ENCODE data around the gene SORCS2. TPM values are rescaled to one million over a fixed set of nuclear protein-coding genes. Genes with fewer than 3 reads are reported as not detected.

The SORCS2 gene
- total RNA-seq, 2 experiments from 2014 or later = 0.07 to 0.15 TPM

DNA sequence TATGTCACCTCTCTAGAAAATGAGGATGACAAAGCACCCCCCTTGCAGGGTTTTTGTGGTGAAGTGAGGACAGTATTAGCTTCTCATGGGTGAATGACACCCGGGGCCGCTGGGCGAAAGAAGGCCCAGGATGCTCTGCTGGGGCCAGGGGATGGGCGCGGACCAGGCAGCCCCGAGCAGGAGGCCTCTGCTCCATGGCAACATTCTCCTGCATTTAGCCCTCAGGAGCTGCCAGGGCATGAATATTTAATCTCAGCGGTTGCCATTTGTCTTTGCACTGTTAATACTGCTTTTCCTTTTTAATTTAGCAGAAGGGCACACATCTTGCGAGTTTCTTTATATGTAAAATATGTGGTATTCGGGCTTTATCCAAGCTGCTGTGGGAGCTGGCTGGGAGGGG, 272.7 kb downstream of the SORCS2 start:
- H3K27ac Mint-ChIP-seq = no peak overlapping the region
- no peaks in the 10 kb centered on the region for H3K36me3 Mint-ChIP-seq (ENCODE audit: low read depth)
- no peak overlapping the region for H3K4me3 Mint-ChIP-seq
- H3K27me3 Mint-ChIP-seq (ENCODE audit: low read depth) = peaks cover 4% of the 10 kb centered on the region
- CTCF ChIA-PET = no interaction called here
- no peak for DNase-seq
- H3K4me1 Mint-ChIP-seq (ENCODE audit: low read depth) = no peaks in the 10 kb centered on the region
- intact Hi-C loops (cut with micrococcal nuclease) = no loop called here
- peaks cover 2% of the 10 kb centered on the region for H3K9me3 Mint-ChIP-seq

DNA sequence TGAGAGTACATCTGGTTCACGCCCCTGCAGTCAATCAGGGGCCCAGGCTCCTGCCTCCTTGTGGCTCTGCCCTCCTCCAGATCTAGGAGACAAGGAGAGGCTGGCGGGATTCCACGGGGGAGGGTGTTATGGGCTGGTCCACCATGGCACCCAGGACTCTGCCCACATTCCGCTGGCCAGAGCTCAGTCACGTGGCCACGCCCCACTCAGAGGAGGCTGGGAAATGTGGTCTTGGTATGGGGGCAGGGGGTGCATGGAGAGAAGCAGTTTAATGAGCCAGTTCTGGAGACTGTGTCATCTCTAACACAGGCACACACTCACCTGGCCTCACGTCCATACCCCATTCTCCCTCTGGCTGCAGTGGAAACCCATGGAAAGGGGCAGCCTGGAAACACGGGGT, 273.9 kb downstream of the SORCS2 start:
- H3K4me3 Mint-ChIP-seq = no peak overlapping the region
- no peak for DNase-seq
- peaks cover 2% of the 10 kb centered on the region for H3K9me3 Mint-ChIP-seq
- no peaks in the 10 kb centered on the region for H3K36me3 Mint-ChIP-seq (ENCODE audit: low read depth)
- intact Hi-C loops (cut with micrococcal nuclease) = no loop called here
- H3K27ac Mint-ChIP-seq = no peak overlapping the region
- H3K27me3 Mint-ChIP-seq (ENCODE audit: low read depth) = peaks cover 1% of the 10 kb centered on the region
- H3K4me1 Mint-ChIP-seq (ENCODE audit: low read depth) = no peaks in the 10 kb centered on the region
- CTCF ChIA-PET = no interaction called here

DNA sequence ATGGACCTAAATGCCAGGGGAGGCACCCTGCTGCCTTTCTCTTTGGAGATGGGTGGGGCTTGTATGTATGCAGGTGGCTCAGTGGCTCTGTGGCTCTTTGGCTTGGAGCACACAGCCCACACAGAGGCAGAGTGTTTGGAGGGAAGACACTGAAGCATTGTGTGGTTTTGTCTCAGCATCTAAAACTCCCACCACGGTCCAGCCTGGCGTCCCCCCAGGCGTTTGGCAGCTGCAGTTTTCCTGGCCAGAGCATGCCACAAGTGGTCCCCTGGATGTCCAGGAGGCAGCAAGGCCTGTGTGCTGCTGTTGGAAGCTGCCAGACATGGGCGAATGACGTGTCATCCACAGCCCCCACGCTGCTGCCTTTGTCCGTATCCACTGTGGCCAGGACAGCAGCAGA, 274.6 kb downstream of the SORCS2 start:
- no peaks in the 10 kb centered on the region for H3K36me3 Mint-ChIP-seq (ENCODE audit: low read depth)
- peaks cover 2% of the 10 kb centered on the region for H3K9me3 Mint-ChIP-seq
- H3K4me3 Mint-ChIP-seq = no peak overlapping the region
- H3K27ac Mint-ChIP-seq = no peak overlapping the region
- H3K4me1 Mint-ChIP-seq (ENCODE audit: low read depth) = no peaks in the 10 kb centered on the region
- H3K27me3 Mint-ChIP-seq (ENCODE audit: low read depth) = peaks cover under 1% of the 10 kb centered on the region
- CTCF ChIA-PET = no interaction called here
- no peak for DNase-seq
- intact Hi-C loops (cut with micrococcal nuclease) = no loop called here

DNA sequence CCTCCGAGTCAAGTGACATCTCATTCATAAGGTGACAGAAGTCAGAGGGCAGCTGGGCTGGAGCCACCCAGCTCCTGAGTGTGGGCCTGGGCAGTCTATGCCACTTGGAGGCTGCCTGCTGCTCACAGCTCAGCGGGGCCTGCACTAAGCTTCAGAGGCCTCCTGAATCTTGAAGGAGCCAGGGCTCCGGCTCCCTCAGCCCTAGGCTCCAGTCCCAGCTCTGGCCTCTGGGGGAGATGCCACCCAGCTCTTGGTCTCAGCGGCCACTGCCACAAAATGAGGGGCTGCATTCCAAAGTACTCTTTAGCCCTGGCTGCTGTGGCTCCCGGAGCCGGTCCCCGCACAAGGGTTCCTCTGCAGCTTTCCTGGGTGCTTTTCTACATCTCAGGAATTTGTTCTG, 275.1 kb downstream of the SORCS2 start:
- Mint-ChIP-seq H3K4me3 (no peak overlapping the region), H3K9me3 (peaks cover 2% of the 10 kb centered on the region), H3K27me3 (ENCODE audit: low read depth) (peaks cover 6% of the 10 kb centered on the region), H3K27ac (no peak overlapping the region), H3K4me1 (ENCODE audit: low read depth) (no peaks in the 10 kb centered on the region), H3K36me3 (ENCODE audit: low read depth) (no peaks in the 10 kb centered on the region)
- intact Hi-C loops (cut with micrococcal nuclease) = no loop called here
- DNase-seq = no peak
- CTCF ChIA-PET = interaction anchor here (0.8 kb wide), 1 partner anchor 10 kb away, joined by 3 read pairs; no protein-coding TSS in a partner anchor

DNA sequence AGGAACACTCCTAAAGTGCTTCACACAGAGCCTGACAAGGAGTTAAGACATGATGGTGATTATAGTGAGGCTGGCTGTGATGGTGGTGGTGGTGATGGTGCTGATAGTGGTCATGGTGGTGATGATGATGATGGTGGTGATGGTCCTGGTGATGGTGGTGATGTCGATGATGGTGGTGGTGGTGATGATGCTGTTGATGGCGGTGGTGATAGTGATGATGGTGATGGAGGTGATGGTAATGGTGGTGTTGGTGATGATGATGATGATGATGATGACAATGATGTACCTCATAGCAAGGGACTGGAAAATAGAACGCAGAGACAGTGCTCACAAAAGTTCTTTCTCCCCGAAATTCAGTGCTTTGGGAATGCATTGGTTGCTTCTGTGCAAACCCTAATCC, 276.7 kb downstream of the SORCS2 start:
- H3K4me3 Mint-ChIP-seq = no peak overlapping the region
- no peaks in the 10 kb centered on the region for H3K4me1 Mint-ChIP-seq (ENCODE audit: low read depth)
- intact Hi-C loops (cut with micrococcal nuclease) = no loop called here
- H3K36me3 Mint-ChIP-seq (ENCODE audit: low read depth) = no peaks in the 10 kb centered on the region
- CTCF ChIA-PET = no interaction called here
- no peak for DNase-seq
- H3K27me3 Mint-ChIP-seq (ENCODE audit: low read depth) = peaks cover 6% of the 10 kb centered on the region
- H3K9me3 Mint-ChIP-seq = peaks cover 2% of the 10 kb centered on the region
- no peak overlapping the region for H3K27ac Mint-ChIP-seq

DNA sequence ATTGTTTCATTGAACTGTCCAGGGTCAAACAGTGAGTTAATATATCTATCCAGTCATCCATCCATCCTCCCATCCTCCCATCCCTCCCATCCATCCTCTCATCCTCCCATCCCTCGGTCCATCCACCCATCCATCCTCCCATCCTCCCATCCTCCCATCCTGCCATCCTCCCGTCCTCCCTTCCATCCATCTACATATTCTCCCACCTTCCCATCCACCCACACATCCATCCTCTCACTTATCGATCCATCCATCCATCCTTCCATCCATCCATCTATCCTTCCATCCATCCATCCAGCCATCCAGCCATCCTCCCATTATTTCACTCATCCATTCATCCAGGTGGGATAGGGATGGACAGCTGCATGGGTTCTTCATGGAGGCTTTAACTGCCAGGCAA, 277.8 kb downstream of the SORCS2 start:
- intact Hi-C loops (cut with micrococcal nuclease) = no loop called here
- CTCF ChIA-PET = no interaction called here
- DNase-seq = no peak
- Mint-ChIP-seq H3K4me3 (no peak overlapping the region), H3K36me3 (ENCODE audit: low read depth) (no peaks in the 10 kb centered on the region), H3K27ac (no peak overlapping the region), H3K27me3 (ENCODE audit: low read depth) (peaks cover 6% of the 10 kb centered on the region), H3K9me3 (peaks cover 2% of the 10 kb centered on the region), H3K4me1 (ENCODE audit: low read depth) (no peaks in the 10 kb centered on the region)

DNA sequence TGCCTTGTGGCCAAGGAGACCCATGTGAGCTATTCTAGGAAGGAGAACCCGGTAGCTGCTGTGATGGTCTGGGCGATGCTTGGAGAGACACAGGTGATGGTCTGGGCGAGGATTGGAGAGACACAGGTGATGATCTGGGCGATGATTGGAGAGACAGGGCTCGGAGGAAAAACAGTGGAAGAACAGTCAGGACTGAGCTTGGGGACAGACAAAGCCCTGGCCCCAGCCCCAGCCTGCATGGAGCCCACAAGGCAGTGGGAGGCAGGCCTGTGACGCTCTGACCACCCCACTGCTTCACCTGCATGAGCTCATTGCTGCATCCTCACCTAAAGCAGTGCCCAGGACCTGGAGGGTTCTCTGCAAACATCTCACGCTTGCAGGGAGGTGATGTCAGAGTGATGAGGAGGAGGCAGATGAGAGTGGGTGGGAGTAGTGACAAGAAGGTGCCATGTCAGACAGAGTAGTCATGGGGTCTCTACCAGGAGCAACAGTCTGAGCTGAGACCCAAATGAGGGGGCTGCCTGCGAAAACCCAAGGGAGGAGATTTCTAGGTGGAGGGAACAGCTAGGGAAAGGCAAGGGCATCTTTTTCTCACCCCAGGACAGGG, 278.3 kb downstream of the SORCS2 start:
- Mint-ChIP-seq H3K4me3 (no peak overlapping the region), H3K9me3 (peaks cover 1% of the 10 kb centered on the region), H3K27me3 (ENCODE audit: low read depth) (peaks cover 6% of the 10 kb centered on the region), H3K27ac (no peak overlapping the region), H3K4me1 (ENCODE audit: low read depth) (no peaks in the 10 kb centered on the region), H3K36me3 (ENCODE audit: low read depth) (no peaks in the 10 kb centered on the region)
- CTCF ChIA-PET = no interaction called here
- intact Hi-C loops (cut with micrococcal nuclease) = no loop called here
- DNase-seq = no peak

DNA sequence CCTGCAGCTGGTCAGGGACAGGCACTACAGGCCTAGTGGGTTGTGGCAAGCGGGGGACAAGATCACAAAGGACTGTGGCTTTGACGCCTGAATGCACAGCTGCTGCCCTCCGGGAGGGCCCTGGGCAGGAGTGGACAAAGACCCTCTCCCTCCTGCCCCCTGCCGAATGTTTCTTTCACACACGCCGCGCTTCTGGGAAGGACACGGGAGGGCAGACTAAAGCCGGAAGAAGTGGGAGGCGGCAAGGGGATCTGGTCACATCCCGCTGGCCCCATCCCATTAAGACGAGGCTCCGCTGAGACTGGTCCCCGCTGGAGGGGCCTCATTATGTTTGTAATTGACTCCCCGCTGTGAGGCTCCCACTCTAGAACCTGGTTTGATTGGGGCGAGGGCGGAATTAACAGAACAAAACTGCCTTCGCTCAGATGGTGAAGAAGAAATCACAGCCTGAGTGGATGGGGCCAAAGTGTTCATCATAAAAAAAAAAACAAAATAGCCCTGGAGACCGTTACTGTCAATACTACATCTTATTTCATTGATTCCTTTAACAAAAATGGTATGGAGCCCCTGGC, 280.2 kb downstream of the SORCS2 start:
- H3K27me3 Mint-ChIP-seq (ENCODE audit: low read depth) = peaks cover 6% of the 10 kb centered on the region

DNA sequence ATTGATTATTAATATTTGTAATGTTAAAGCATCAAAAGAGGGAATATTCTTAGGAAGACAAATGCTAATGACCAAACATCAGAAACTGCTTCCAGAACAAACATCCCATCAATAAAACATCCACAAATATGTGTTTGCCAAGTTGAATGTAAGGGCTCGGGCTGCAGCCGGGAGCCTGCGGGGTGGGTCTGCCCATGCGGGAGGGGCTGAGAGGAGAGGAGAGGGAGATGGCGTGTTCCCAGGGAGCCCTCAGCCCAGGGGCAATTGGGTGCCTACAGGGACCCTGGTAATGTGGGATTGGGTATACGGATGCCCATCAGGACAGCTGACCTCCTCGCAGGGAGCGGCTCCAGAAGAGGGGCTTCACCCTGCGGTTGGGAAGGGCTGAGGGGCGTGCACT, 280.7 kb downstream of the SORCS2 start:
- Mint-ChIP-seq H3K9me3 (no peaks in the 10 kb centered on the region), H3K4me3 (no peak overlapping the region), H3K4me1 (ENCODE audit: low read depth) (no peaks in the 10 kb centered on the region), H3K27ac (no peak overlapping the region), H3K27me3 (ENCODE audit: low read depth) (peaks cover 6% of the 10 kb centered on the region), H3K36me3 (ENCODE audit: low read depth) (no peaks in the 10 kb centered on the region)
- DNase-seq = no peak
- CTCF ChIA-PET = no interaction called here
- intact Hi-C loops (cut with micrococcal nuclease) = no loop called here

More for the DNA sequence above, 280.2 kb downstream of the SORCS2 start:
- CTCF ChIA-PET = no interaction called here
- H3K9me3 Mint-ChIP-seq = no peaks in the 10 kb centered on the region
- no peaks in the 10 kb centered on the region for H3K4me1 Mint-ChIP-seq (ENCODE audit: low read depth)
- no peak overlapping the region for H3K4me3 Mint-ChIP-seq
- DNase-seq = no peak
- no peaks in the 10 kb centered on the region for H3K36me3 Mint-ChIP-seq (ENCODE audit: low read depth)
- no peak overlapping the region for H3K27ac Mint-ChIP-seq
- intact Hi-C loops (cut with micrococcal nuclease) = no loop called here

DNA sequence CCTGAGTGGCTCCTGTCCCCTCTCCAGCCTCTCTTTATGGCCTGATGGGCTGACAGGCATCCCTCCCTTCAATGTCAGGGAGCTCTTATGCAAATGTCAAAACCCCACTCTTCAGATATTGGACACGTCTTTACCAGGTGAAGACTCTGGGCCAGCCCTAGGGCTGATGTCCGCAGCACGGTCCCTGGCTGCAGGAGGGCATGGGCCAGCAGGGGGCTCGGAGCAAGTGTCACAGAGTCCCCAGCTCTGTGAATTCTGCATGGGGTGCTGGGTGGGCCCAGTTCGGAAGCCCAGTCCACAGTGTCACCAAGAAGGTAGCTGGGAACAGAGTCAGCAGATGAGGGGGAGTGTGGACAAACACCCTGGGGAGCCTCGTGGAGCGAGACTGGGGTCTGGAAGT, 282.0 kb downstream of the SORCS2 start:
- no peak overlapping the region for H3K4me3 Mint-ChIP-seq
- intact Hi-C loops (cut with micrococcal nuclease) = no loop called here
- no peaks in the 10 kb centered on the region for H3K36me3 Mint-ChIP-seq (ENCODE audit: low read depth)
- H3K27me3 Mint-ChIP-seq (ENCODE audit: low read depth) = peaks cover 6% of the 10 kb centered on the region
- CTCF ChIA-PET = no interaction called here
- H3K9me3 Mint-ChIP-seq = no peaks in the 10 kb centered on the region
- H3K27ac Mint-ChIP-seq = no peak overlapping the region
- no peaks in the 10 kb centered on the region for H3K4me1 Mint-ChIP-seq (ENCODE audit: low read depth)
- no peak for DNase-seq

DNA sequence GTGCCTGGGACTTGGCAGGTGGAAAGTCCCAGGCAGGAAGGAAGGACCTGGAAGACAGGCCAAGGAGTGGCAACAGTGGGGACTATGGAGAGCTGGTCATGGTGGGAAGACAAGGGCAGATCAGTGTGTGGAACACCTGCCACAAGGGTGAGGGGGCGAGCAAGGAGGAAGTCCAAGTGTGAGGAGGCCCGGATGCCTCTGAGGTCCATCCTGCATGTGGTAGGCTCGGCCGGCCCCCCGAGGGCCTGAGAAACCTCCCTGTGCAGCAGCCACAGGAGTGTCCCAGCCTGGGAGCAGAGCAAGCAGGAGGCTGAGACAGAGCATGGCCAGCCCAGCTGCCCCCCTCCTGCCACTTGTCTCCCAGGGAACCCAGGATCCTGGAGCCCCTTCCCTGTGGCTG, 282.9 kb downstream of the SORCS2 start:
- H3K27ac Mint-ChIP-seq = no peak overlapping the region
- no peaks in the 10 kb centered on the region for H3K36me3 Mint-ChIP-seq (ENCODE audit: low read depth)
- intact Hi-C loops (cut with micrococcal nuclease) = no loop called here
- no peak for DNase-seq
- H3K4me1 Mint-ChIP-seq (ENCODE audit: low read depth) = no peaks in the 10 kb centered on the region
- H3K4me3 Mint-ChIP-seq = no peak overlapping the region
- CTCF ChIA-PET = no interaction called here
- H3K27me3 Mint-ChIP-seq (ENCODE audit: low read depth) = peaks cover 6% of the 10 kb centered on the region
- H3K9me3 Mint-ChIP-seq = no peaks in the 10 kb centered on the region

DNA sequence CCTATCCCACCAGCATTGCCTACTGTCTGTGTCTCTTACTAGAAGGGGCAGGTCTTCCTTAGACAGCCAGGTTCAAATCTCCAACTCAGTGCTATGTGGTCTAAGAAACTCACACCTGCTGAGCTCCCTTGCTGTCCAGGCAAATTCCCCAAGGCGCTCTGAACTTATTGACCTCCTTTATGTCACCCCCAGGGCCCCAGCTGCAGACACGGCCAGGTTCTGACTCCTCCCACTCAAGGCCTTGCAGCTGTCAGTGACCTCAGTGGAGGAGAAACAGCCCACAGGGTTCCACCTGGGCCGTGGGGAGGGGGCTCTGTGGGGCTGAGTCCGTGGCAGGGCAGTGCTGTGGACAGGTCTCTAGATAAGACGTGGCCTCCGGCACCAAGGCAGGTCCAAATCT, 284.5 kb downstream of the SORCS2 start:
- no peak for DNase-seq
- H3K9me3 Mint-ChIP-seq = no peaks in the 10 kb centered on the region
- H3K4me1 Mint-ChIP-seq (ENCODE audit: low read depth) = no peaks in the 10 kb centered on the region
- no peak overlapping the region for H3K4me3 Mint-ChIP-seq
- no peaks in the 10 kb centered on the region for H3K36me3 Mint-ChIP-seq (ENCODE audit: low read depth)
- CTCF ChIA-PET = no interaction called here
- intact Hi-C loops (cut with micrococcal nuclease) = no loop called here
- peaks cover 6% of the 10 kb centered on the region for H3K27me3 Mint-ChIP-seq (ENCODE audit: low read depth)
- H3K27ac Mint-ChIP-seq = no peak overlapping the region

DNA sequence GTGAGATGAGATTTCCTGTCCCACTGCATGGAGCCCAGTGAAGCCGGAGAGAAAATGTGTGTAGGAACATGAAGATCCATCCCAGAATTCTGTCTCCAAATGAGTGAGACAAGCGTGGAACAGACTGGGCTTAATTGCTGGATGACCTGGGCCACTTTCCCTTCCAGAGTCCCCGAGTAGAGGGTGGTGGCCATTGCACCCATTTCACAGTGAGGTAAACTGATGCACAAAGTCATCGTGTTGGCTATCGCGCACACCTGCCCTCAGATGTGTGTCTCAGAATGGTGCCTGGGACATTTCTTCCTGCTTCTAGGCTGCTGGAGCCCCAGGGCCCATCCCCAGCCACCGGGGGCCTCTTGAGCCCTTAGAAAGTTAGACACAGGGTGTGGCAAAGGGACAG, 285.4 kb downstream of the SORCS2 start:
- H3K36me3 Mint-ChIP-seq (ENCODE audit: low read depth) = no peaks in the 10 kb centered on the region
- H3K27ac Mint-ChIP-seq = no peak overlapping the region
- CTCF ChIA-PET = no interaction called here
- no peaks in the 10 kb centered on the region for H3K9me3 Mint-ChIP-seq
- DNase-seq = no peak
- no peak overlapping the region for H3K4me3 Mint-ChIP-seq
- H3K4me1 Mint-ChIP-seq (ENCODE audit: low read depth) = no peaks in the 10 kb centered on the region
- no peaks in the 10 kb centered on the region for H3K27me3 Mint-ChIP-seq (ENCODE audit: low read depth)
- intact Hi-C loops (cut with micrococcal nuclease) = no loop called here
